WI38 (cell line): ENCODE measurements around the gene ATG9A.

ENCODE experiments used
- H3K4me3 ChIP-seq: 2 replicates; pipeline ENCODE4 v1.5.1; 2011; ENCODE audit warnings: low read depth, mild to moderate bottlenecking, control low read depth, low read length
- CTCF ChIP-seq: IDR thresholded peaks from 2 replicates; pipeline ENCODE4 v1.5.1; 2012; ENCODE audit warnings: low read depth, mild to moderate bottlenecking, control low read depth, low read length

Gene ATG9A

GRCh38 chr2:219272356-219272755, 42.9 kb upstream of the ATG9A start:
- TF ChIP-seq CTCF: no peak

GRCh38 chr2:219271021-219271420, 41.6 kb upstream of the ATG9A start:
- no peak overlapping the region for H3K4me3 ChIP-seq
- TF ChIP-seq CTCF: no peak

More at GRCh38 chr2:219272356-219272755, 42.9 kb upstream of the ATG9A start:
- no peak overlapping the region for H3K4me3 ChIP-seq

GRCh38 chr2:219270055-219270372, 40.6 kb upstream of the ATG9A start:
- no peak for TF ChIP-seq CTCF
- H3K4me3 ChIP-seq: no peak overlapping the region

- H3K4me3 ChIP-seq: no peak overlapping the region
- TF ChIP-seq CTCF: no peak
Observed at GRCh38 chr2:219269362-219270054, 40.1 kb upstream of the ATG9A start.

GRCh38 chr2:219268294-219268693, 38.9 kb upstream of the ATG9A start:
- H3K4me3 ChIP-seq: no peak overlapping the region
- TF ChIP-seq CTCF: no peak

- no peak overlapping the region for H3K4me3 ChIP-seq
- TF ChIP-seq CTCF: no peak
Observed at GRCh38 chr2:219266886-219267285, 37.5 kb upstream of the ATG9A start.

GRCh38 chr2:219266232-219266631, 36.8 kb upstream of the ATG9A start:
- H3K4me3 ChIP-seq: no peak overlapping the region
- TF ChIP-seq CTCF: no peak
